ENCODE results near the gene CYP19A1. TPM values are rescaled to one million over a fixed set of nuclear protein-coding genes. Genes with fewer than 3 reads are reported as not detected.

Gene CYP19A1
- total RNA-seq, 1 experiment from 2014 or later, result 0.77 TPM

DNA sequence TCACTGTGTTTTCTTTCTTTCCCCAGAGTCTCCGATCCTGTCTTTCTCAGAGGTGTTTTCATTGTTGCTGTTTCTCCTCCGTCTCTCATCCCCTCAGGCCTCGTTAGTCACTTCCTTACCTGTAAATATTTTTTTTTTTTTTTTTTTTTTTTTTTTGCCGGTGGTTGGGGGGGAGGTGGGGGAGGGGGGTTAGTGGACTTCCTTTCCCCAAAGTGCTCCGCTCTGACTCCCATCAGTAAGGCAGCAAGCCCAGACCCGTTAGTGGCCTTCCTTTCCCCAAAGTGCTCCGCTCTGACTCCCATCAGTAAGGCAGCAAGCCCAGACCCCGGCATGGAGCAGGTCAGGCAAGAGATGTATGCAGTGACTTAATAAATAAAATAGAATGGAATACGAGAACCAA lies 146.6 kb downstream of the CYP19A1 start:
- no peaks in the 10 kb centered on the region for H3K4me1 ChIP-seq
- no peaks in the 10 kb centered on the region for H3K36me3 ChIP-seq (ENCODE audit: control insufficient read depth, insufficient read depth, low read length)
- Mint-ChIP-seq H3K27me3 (ENCODE audit: insufficient read depth, unreplicated experiment) (no peaks in the 10 kb centered on the region), H3K4me3 (ENCODE audit: unreplicated experiment) (no peak overlapping the region), H3K4me1 (ENCODE audit: low read depth, unreplicated experiment) (peaks cover 8% of the 10 kb centered on the region), H3K27ac (ENCODE audit: unreplicated experiment) (no peak overlapping the region), H3K36me3 (ENCODE audit: insufficient read depth, unreplicated experiment) (no peaks in the 10 kb centered on the region), H3K9me3 (ENCODE audit: unreplicated experiment) (no peaks in the 10 kb centered on the region)
- no peak overlapping the region for H3K4me3 ChIP-seq (ENCODE audit: low read depth, low read length)
- no TSS peak for BruUV-seq (replicated peaks)
- no peak for DNase-seq
- ChIA-PET CTCF (interaction anchor here (0.6 to 1.9 kb wide), 5 partner anchors 29 to 602 kb away, joined by 3 to 43 read pairs (median 4); no protein-coding TSS in a partner anchor), POLR2A (no interaction called here)
- H3K27me3 ChIP-seq (replicated peaks; ENCODE audit: control insufficient read depth, insufficient read depth, low read length), result no peaks in the 10 kb centered on the region; the same call in 1 of the 2 replicates
- no peaks in the 10 kb centered on the region for H3K9me3 ChIP-seq
- intact Hi-C loops (cut with micrococcal nuclease; ENCODE audit: unreplicated experiment), result loop anchor here (1.0 kb wide), 1 partner anchor 28 kb away; no protein-coding TSS in a partner anchor
- TF ChIP-seq, protein P1, sequence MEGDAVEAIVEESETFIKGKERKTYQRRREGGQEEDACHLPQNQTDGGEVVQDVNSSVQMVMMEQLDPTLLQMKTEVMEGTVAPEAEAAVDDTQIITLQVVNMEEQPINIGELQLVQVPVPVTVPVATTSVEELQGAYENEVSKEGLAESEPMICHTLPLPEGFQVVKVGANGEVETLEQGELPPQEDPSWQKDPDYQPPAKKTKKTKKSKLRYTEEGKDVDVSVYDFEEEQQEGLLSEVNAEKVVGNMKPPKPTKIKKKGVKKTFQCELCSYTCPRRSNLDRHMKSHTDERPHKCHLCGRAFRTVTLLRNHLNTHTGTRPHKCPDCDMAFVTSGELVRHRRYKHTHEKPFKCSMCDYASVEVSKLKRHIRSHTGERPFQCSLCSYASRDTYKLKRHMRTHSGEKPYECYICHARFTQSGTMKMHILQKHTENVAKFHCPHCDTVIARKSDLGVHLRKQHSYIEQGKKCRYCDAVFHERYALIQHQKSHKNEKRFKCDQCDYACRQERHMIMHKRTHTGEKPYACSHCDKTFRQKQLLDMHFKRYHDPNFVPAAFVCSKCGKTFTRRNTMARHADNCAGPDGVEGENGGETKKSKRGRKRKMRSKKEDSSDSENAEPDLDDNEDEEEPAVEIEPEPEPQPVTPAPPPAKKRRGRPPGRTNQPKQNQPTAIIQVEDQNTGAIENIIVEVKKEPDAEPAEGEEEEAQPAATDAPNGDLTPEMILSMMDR (IDR thresholded peaks at IDR 0.05; ENCODE audit: insufficient read depth in 1 of 2, low read depth in 1 of 2, low read length in 1 of 2, severe bottlenecking in 1 of 2, unreplicated experiment in 1 of 2), result no peak

DNA sequence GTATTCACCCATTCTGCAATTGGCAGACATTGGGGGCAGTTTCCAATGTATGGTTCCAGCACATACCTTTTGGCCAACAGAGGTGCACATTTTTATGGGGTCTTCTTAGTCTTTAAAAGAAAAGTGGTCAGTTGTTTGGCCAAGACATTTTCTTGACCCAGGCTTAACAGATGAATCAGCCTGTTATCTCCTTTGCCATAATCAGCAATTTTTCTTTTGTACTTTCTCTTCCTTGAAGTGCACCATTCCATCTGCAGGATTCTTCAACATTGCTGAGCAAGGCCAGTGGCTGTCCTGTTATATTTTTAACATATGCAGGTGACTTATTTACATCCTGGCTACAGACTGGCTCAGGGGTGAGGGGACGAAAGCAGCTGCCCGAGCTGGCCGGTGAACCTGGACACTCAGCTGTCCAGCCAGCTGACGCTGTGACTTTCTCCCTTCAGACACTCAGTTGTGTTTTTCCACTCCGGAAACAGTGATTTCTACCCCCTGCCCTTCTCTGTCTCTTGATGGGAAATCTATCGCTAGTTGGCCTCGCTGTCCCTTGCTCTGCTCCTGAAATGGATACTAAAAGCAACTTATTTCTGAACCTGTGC lies 147.2 kb downstream of the CYP19A1 start:
- no peak overlapping the region for H3K27ac Mint-ChIP-seq (ENCODE audit: unreplicated experiment)

DNA sequence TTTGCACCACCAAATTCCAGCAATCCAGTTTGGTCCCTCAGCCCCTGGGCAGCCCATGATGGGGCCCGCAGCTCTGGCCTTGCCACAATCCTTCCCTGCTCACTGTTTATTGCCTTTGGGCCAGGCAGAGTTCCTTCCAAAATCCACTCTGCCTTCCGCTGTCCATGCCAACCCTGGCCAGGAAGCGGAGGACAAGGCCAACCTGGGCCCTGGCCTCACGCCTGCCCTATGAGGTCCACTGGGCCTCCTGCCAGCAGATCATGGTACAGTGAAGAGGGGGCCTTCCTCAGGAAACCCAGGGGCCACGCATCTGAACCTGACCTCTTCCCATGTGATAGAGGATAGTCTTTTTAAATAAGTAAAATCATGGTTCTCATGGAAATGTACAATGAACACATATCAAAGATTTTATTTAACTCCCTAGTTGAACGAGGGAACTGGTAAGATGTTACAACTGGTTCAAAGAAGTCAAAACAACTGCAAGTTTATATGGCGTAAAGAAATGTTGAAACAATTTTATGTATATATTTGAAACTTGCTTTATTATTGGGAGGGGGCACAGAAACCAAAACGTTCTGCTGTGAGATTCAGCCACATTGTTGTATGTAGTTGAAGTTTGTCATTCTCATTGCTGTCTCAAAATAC lies 147.8 kb downstream of the CYP19A1 start:
- intact Hi-C loops (cut with micrococcal nuclease; ENCODE audit: unreplicated experiment), result no loop called here

More for the DNA sequence above, 147.2 kb downstream of the CYP19A1 start:
- Mint-ChIP-seq H3K27me3 (ENCODE audit: insufficient read depth, unreplicated experiment) (no peaks in the 10 kb centered on the region), H3K4me3 (ENCODE audit: unreplicated experiment) (no peak overlapping the region), H3K36me3 (ENCODE audit: insufficient read depth, unreplicated experiment) (no peaks in the 10 kb centered on the region), H3K9me3 (ENCODE audit: unreplicated experiment) (no peaks in the 10 kb centered on the region), H3K4me1 (ENCODE audit: low read depth, unreplicated experiment) (peaks cover 8% of the 10 kb centered on the region)
- intact Hi-C loops (cut with micrococcal nuclease; ENCODE audit: unreplicated experiment), result no loop called here
- TF ChIP-seq, protein P1 (IDR thresholded peaks at IDR 0.05; ENCODE audit: insufficient read depth in 1 of 2, low read depth in 1 of 2, low read length in 1 of 2, severe bottlenecking in 1 of 2, unreplicated experiment in 1 of 2), result no peak
- Histone ChIP-seq H3K27me3 (replicated peaks; ENCODE audit: control insufficient read depth, insufficient read depth, low read length) (no peaks in the 10 kb centered on the region), H3K9me3 (no peaks in the 10 kb centered on the region), H3K4me1 (no peaks in the 10 kb centered on the region), H3K36me3 (ENCODE audit: control insufficient read depth, insufficient read depth, low read length) (no peaks in the 10 kb centered on the region), H3K4me3 (ENCODE audit: low read depth, low read length) (no peak overlapping the region)
- no TSS peak for BruUV-seq (replicated peaks)
- ChIA-PET POLR2A (no interaction called here), CTCF (interaction anchor here (0.6 to 0.7 kb wide), 2 partner anchors 65 to 171 kb away, joined by 4 read pairs; no protein-coding TSS in a partner anchor)
- DNase-seq, result no peak

More for the DNA sequence above, 147.8 kb downstream of the CYP19A1 start:
- Mint-ChIP-seq H3K9me3 (ENCODE audit: unreplicated experiment) (no peaks in the 10 kb centered on the region), H3K27me3 (ENCODE audit: insufficient read depth, unreplicated experiment) (no peaks in the 10 kb centered on the region), H3K4me1 (ENCODE audit: low read depth, unreplicated experiment) (peaks cover 8% of the 10 kb centered on the region), H3K4me3 (ENCODE audit: unreplicated experiment) (no peak overlapping the region), H3K27ac (ENCODE audit: unreplicated experiment) (no peak overlapping the region), H3K36me3 (ENCODE audit: insufficient read depth, unreplicated experiment) (no peaks in the 10 kb centered on the region)
- no peaks in the 10 kb centered on the region for H3K4me1 ChIP-seq
- no peaks in the 10 kb centered on the region for H3K9me3 ChIP-seq
- H3K27me3 ChIP-seq (replicated peaks; ENCODE audit: control insufficient read depth, insufficient read depth, low read length), result no peaks in the 10 kb centered on the region
- no peak overlapping the region for H3K4me3 ChIP-seq (ENCODE audit: low read depth, low read length)
- ChIA-PET POLR2A (no interaction called here), CTCF (no interaction called here)
- no TSS peak for BruUV-seq (replicated peaks)
- TF ChIP-seq, protein P1 (IDR thresholded peaks at IDR 0.05; ENCODE audit: insufficient read depth in 1 of 2, low read depth in 1 of 2, low read length in 1 of 2, severe bottlenecking in 1 of 2, unreplicated experiment in 1 of 2), result no peak
- no peak for DNase-seq
- no peaks in the 10 kb centered on the region for H3K36me3 ChIP-seq (ENCODE audit: control insufficient read depth, insufficient read depth, low read length)

Data from Caco-2 (cell line).